GM19240 (cell line): ENCODE data around the gene HLA-DOA.
A peak's percentile ranks its signal among the peaks of the same experiment; 100 is the strongest.

Experiments
- DNase-seq: peaks from one replicate; pipeline ENCODE4 v3.0.0; 2011; ENCODE audit warnings: low spot score; ENCODE audit not compliant: insufficient read length

The HLA-DOA gene

GRCh38 chr6:32979720-32980487 is 29.5 kb downstream of the HLA-DOA start:
- no peak for DNase-seq

- no peak for DNase-seq
These were observed 31.5 kb downstream of the HLA-DOA start for GRCh38 chr6:32977953-32978324.

GRCh38 chr6:32977272-32977952 is 32.0 kb downstream of the HLA-DOA start:
- DNase-seq, result no peak

- no peak for DNase-seq
These were observed 32.9 kb downstream of the HLA-DOA start for GRCh38 chr6:32976334-32977069.

GRCh38 chr6:32975886-32976285 is 33.5 kb downstream of the HLA-DOA start:
- DNase-seq, result no peak

- DNase-seq, result no peak
These were observed 34.7 kb downstream of the HLA-DOA start for GRCh38 chr6:32974541-32975308.

GRCh38 chr6:32974016-32974333 is 35.4 kb downstream of the HLA-DOA start:
- DNase-seq, result no peak

- DNase-seq, result no peak
These were observed 36.0 kb downstream of the HLA-DOA start for GRCh38 chr6:32973144-32974015.

- DNase-seq, result no peak
These were observed 36.8 kb downstream of the HLA-DOA start for GRCh38 chr6:32972353-32973143.

GRCh38 chr6:32971581-32972352 is 37.6 kb downstream of the HLA-DOA start:
- DNase-seq, result peak; percentile 56

- DNase-seq, result no peak
These were observed 38.2 kb downstream of the HLA-DOA start for GRCh38 chr6:32971242-32971580.

GRCh38 chr6:32970413-32971241 is 38.8 kb downstream of the HLA-DOA start:
- DNase-seq, result no peak

GRCh38 chr6:32969685-32970412 is 39.5 kb downstream of the HLA-DOA start:
- DNase-seq, result no peak

GRCh38 chr6:32968867-32969684 is 40.3 kb downstream of the HLA-DOA start:
- DNase-seq, result no peak

GRCh38 chr6:32968093-32968866 is 41.1 kb downstream of the HLA-DOA start, which contains the start of gene BRD2:
Gene BRD2, plus strand, starts transcription at chr6:32968594. Its CDS starts 4,305 bp downstream, at chr6:32972899.
- DNase-seq, result no peak
